Natural killer cell treated with Interleukin-12 subunit alpha and Interleukin-12 subunit beta and Interleukin-15 and Interleukin-18, amount 100 ng/mL, for 72 hours (primary cell): Measurements from ENCODE around the gene BAIAP3. TPM values are rescaled to one million over a fixed set of nuclear protein-coding genes. Genes with fewer than 3 reads are reported as not detected.
A peak's percentile ranks its signal among the peaks of the same experiment; 100 is the strongest.

Experiments used
- ATAC-seq, 2 donors: fragments of 150-1000 bp; cut with Tn5 transposase in 1 of 2; sonication (Bioruptor Pico), chemical (Tn5 transposase) in 1 of 2; 2 replicates each; pipeline ENCODE4 v1.10.0; 2021
- DNase-seq: peaks from one replicate; pipeline ENCODE4 v3.0.0; 2022; ENCODE audit warnings: low spot score
- H3K27ac Mint-ChIP-seq, 2 donors: 1 replicate in 1 of 2; 2 replicates in 1 of 2; pipeline ENCODE4 v1.8.0; 2022; ENCODE audit warnings: mixed read lengths in 2 of 2, mild to moderate bottlenecking in 1 of 2, moderate library complexity in 1 of 2
- H3K27me3 Mint-ChIP-seq, 2 donors: 1 replicate in 1 of 2; 2 replicates in 1 of 2; pipeline ENCODE4 v1.8.0; 2022; ENCODE audit warnings: mixed read lengths in 2 of 2
- H3K36me3 Mint-ChIP-seq: one replicate; pipeline ENCODE4 v1.8.0; 2022; ENCODE audit warnings: mixed read lengths
- H3K4me1 Mint-ChIP-seq, 2 donors: 1 replicate in 1 of 2; 2 replicates in 1 of 2; pipeline ENCODE4 v1.8.0; 2022; ENCODE audit warnings: low read depth in 2 of 2, mixed read lengths in 2 of 2, mild to moderate bottlenecking in 1 of 2
- H3K4me3 Mint-ChIP-seq: one replicate; pipeline ENCODE4 v1.8.0; 2022; ENCODE audit warnings: mixed read lengths
- H3K9me3 Mint-ChIP-seq: 2 replicates; pipeline ENCODE4 v1.8.0; 2022; ENCODE audit warnings: mixed read lengths
- total RNA-seq, 2 donors: library from RNA; stranded (reverse); gene quantifications; one replicate each; pipeline ENCODE4 v1.2.3, GENCODE V29; 2022

Gene BAIAP3
- total RNA-seq, 2 donors from 2014 or later = 0.17 to 0.31 TPM

GRCh38 chr16:1345651-1346421, 12.4 kb downstream of the BAIAP3 start:
- no peaks in the 10 kb centered on the region for H3K27me3 Mint-ChIP-seq
- no peaks in the 10 kb centered on the region for H3K36me3 Mint-ChIP-seq
- no peaks in the 10 kb centered on the region for H3K9me3 Mint-ChIP-seq
- ATAC-seq (no peak), DNase-seq (no peak)
- no peak overlapping the region for H3K4me3 Mint-ChIP-seq
- peaks cover 15 to 18% of the 10 kb centered on the region in 2 donors for H3K4me1 Mint-ChIP-seq
- H3K27ac Mint-ChIP-seq = no peak overlapping the region

- no peaks in the 10 kb centered on the region for H3K36me3 Mint-ChIP-seq
- DNase-seq = no peak
- H3K4me3 Mint-ChIP-seq = no peak overlapping the region
- H3K9me3 Mint-ChIP-seq = no peaks in the 10 kb centered on the region
- H3K4me1 Mint-ChIP-seq = peaks cover 15 to 18% of the 10 kb centered on the region in 2 donors
- H3K27me3 Mint-ChIP-seq = no peaks in the 10 kb centered on the region
- ATAC-seq = no peak
- no peak overlapping the region for H3K27ac Mint-ChIP-seq
Measured at GRCh38 chr16:1346422-1347285, 13.2 kb downstream of the BAIAP3 start.

GRCh38 chr16:1347286-1347855, 13.9 kb downstream of the BAIAP3 start:
- no peak overlapping the region for H3K4me3 Mint-ChIP-seq
- ATAC-seq (no peak), DNase-seq (no peak)
- H3K36me3 Mint-ChIP-seq = no peaks in the 10 kb centered on the region
- no peaks in the 10 kb centered on the region for H3K27me3 Mint-ChIP-seq
- H3K4me1 Mint-ChIP-seq = peaks cover 17 to 22% of the 10 kb centered on the region in 2 donors
- no peaks in the 10 kb centered on the region for H3K9me3 Mint-ChIP-seq
- no peak overlapping the region for H3K27ac Mint-ChIP-seq

GRCh38 chr16:1347962-1348361, 14.5 kb downstream of the BAIAP3 start:
- no peaks in the 10 kb centered on the region for H3K9me3 Mint-ChIP-seq
- DNase-seq (no peak), ATAC-seq (no peak)
- peaks cover 19 to 21% of the 10 kb centered on the region in 2 donors for H3K4me1 Mint-ChIP-seq
- no peaks in the 10 kb centered on the region for H3K27me3 Mint-ChIP-seq
- H3K36me3 Mint-ChIP-seq = no peaks in the 10 kb centered on the region
- H3K27ac Mint-ChIP-seq = no peak overlapping the region
- H3K4me3 Mint-ChIP-seq = no peak overlapping the region

GRCh38 chr16:1348441-1348840, 15.0 kb downstream of the BAIAP3 start:
- Mint-ChIP-seq H3K9me3 (no peaks in the 10 kb centered on the region), H3K4me1 (peaks cover 19 to 20% of the 10 kb centered on the region in 2 donors), H3K27me3 (no peaks in the 10 kb centered on the region), H3K27ac (no peak overlapping the region), H3K36me3 (no peaks in the 10 kb centered on the region), H3K4me3 (no peak overlapping the region)
- DNase-seq (no peak), ATAC-seq (no peak)

GRCh38 chr16:1348926-1349325, 15.5 kb downstream of the BAIAP3 start:
- no peak overlapping the region for H3K4me3 Mint-ChIP-seq
- H3K27ac Mint-ChIP-seq = no peak overlapping the region
- H3K36me3 Mint-ChIP-seq = no peaks in the 10 kb centered on the region
- H3K27me3 Mint-ChIP-seq = no peaks in the 10 kb centered on the region
- H3K4me1 Mint-ChIP-seq = peaks cover 23% of the 10 kb centered on the region in 2 donors
- no peaks in the 10 kb centered on the region for H3K9me3 Mint-ChIP-seq
- no peak for DNase-seq
- no peak for ATAC-seq

GRCh38 chr16:1349351-1349750, 15.9 kb downstream of the BAIAP3 start:
- peaks cover 23% of the 10 kb centered on the region in 2 donors for H3K4me1 Mint-ChIP-seq
- no peak overlapping the region for H3K4me3 Mint-ChIP-seq
- H3K9me3 Mint-ChIP-seq = no peaks in the 10 kb centered on the region
- no peaks in the 10 kb centered on the region for H3K36me3 Mint-ChIP-seq
- H3K27me3 Mint-ChIP-seq = no peaks in the 10 kb centered on the region
- ATAC-seq (no peak), DNase-seq (no peak)
- H3K27ac Mint-ChIP-seq = no peak overlapping the region

- Mint-ChIP-seq H3K4me1 (peaks cover 24% of the 10 kb centered on the region in 2 donors), H3K4me3 (peak overlapping the region; percentile 77), H3K36me3 (no peaks in the 10 kb centered on the region), H3K9me3 (no peaks in the 10 kb centered on the region), H3K27ac (peak overlapping the region in 1 of 2 donors; percentile 54), H3K27me3 (no peaks in the 10 kb centered on the region)
- ATAC-seq (no peak), DNase-seq (no peak)
Measured at GRCh38 chr16:1349951-1350350, 16.5 kb downstream of the BAIAP3 start.

- Mint-ChIP-seq H3K4me1 (peaks cover 29 to 30% of the 10 kb centered on the region in 2 donors), H3K4me3 (peak overlapping the region; percentile 77), H3K27me3 (no peaks in the 10 kb centered on the region), H3K9me3 (no peaks in the 10 kb centered on the region), H3K27ac (peak overlapping the region; percentile 54 to 71), H3K36me3 (no peaks in the 10 kb centered on the region)
- DNase-seq (no peak), ATAC-seq (no peak)
Measured at GRCh38 chr16:1350691-1351090, 17.2 kb downstream of the BAIAP3 start.

- DNase-seq (no peak), ATAC-seq (peak in 1 of 2 donors; percentile 18)
- H3K27ac Mint-ChIP-seq = peak overlapping the region; percentile 54 to 71
- H3K4me1 Mint-ChIP-seq = peaks cover 29 to 31% of the 10 kb centered on the region in 2 donors
- H3K9me3 Mint-ChIP-seq = no peaks in the 10 kb centered on the region
- no peaks in the 10 kb centered on the region for H3K27me3 Mint-ChIP-seq
- H3K4me3 Mint-ChIP-seq = peak overlapping the region; percentile 77
- no peaks in the 10 kb centered on the region for H3K36me3 Mint-ChIP-seq
Measured at GRCh38 chr16:1351215-1351581, 17.8 kb downstream of the BAIAP3 start.

- Mint-ChIP-seq H3K4me3 (peak within 1 kb of the TSS; percentile 87), H3K36me3 (no peaks in the 10 kb centered on the region), H3K27ac (peak within 1 kb of the TSS; percentile 76 to 81), H3K4me1 (peaks cover 29 to 31% of the 10 kb centered on the region in 2 donors), H3K27me3 (no peaks in the 10 kb centered on the region), H3K9me3 (no peaks in the 10 kb centered on the region)
- DNase-seq (peak; percentile 95), ATAC-seq (peak; percentile 93 to 97)
Measured at GRCh38 chr16:1351582-1352362, 18.3 kb downstream of the BAIAP3 start, which contains the start of the genes GNPTG and TSR3. TSS of gene GNPTG (plus strand) at chr16:1351931. CDS start at chr16:1351966, 35 bp downstream. TSS of gene TSR3 (minus strand) at chr16:1351878. CDS start at chr16:1351804, 74 bp downstream.

- ATAC-seq (no peak), DNase-seq (no peak)
- H3K36me3 Mint-ChIP-seq = no peaks in the 10 kb centered on the region
- H3K9me3 Mint-ChIP-seq = no peaks in the 10 kb centered on the region
- no peak overlapping the region for H3K27ac Mint-ChIP-seq
- H3K4me3 Mint-ChIP-seq = no peak overlapping the region
- no peaks in the 10 kb centered on the region for H3K27me3 Mint-ChIP-seq
- H3K4me1 Mint-ChIP-seq = peaks cover 29 to 34% of the 10 kb centered on the region in 2 donors
Measured at GRCh38 chr16:1354815-1355540, 21.5 kb downstream of the BAIAP3 start.
